IMR-90 (cell line): Measurements from ENCODE around the gene POFUT1. TPM values are rescaled to one million over a fixed set of nuclear protein-coding genes. Genes with fewer than 3 reads are reported as not detected.

Source experiments
- ATAC-seq: fragments of 200-7000 bp; cut with Tn5 transposase; 2 replicates; pipeline ENCODE4 v1.9.1; 2020; ENCODE audit warnings: low read depth, mild to moderate bottlenecking, moderate library complexity
- BruUV-seq: library from RNA; stranded (reverse); fragments of 400-500 nt; replicated peaks from 2 replicates; lab custom pipeline; 2021; lab: Mats Ljungman, UMichigan
- CTCF ChIA-PET: fragments of 300-600 bp; formaldehyde crosslinking; extraction: SDS; loops from one replicate; lab custom pipeline; 2021; ENCODE audit warnings: antibody characterized with exemption; lab: Yijun Ruan, JAX
- POLR2A ChIA-PET: fragments of 300-600 bp; sonication (Branson Sonifier 250); formaldehyde crosslinking; loops from one replicate; lab custom pipeline; 2022; ENCODE audit warnings: antibody characterized with exemption; ENCODE audit not compliant: unreplicated experiment; lab: Charles Lee
- DNase-seq: peaks from one replicate; pipeline ENCODE4 v3.0.0; 2013
- H2AFZ ChIP-seq: replicated peaks from 2 replicates; pipeline ENCODE3; 2013; ENCODE audit warnings: low read length, mild to moderate bottlenecking; ENCODE audit not compliant: poor library complexity
- H2AK5ac ChIP-seq: 2 replicates; pipeline ENCODE4 v1.6.1; 2013; ENCODE audit warnings: low read depth, low read length, inconsistent platforms
- H2AK9ac ChIP-seq: replicated peaks from 2 replicates; pipeline ENCODE3; 2013; ENCODE audit warnings: mild to moderate bottlenecking, low read depth, low read length, moderate library complexity; ENCODE audit not compliant: poor library complexity
- H2BK120ac ChIP-seq: 2 replicates; pipeline ENCODE4 v1.6.1; 2013; ENCODE audit warnings: low read depth, low read length, inconsistent platforms
- H2BK15ac ChIP-seq: 3 replicates; pipeline ENCODE4 v1.6.1; 2013; ENCODE audit warnings: low read depth, low read length, inconsistent platforms
- H2BK20ac ChIP-seq: 2 replicates; pipeline ENCODE4 v1.6.1; 2013; ENCODE audit warnings: low read depth, mild to moderate bottlenecking, inconsistent platforms, low read length, moderate library complexity
- H2BK5ac ChIP-seq: 2 replicates; pipeline ENCODE4 v1.6.1; 2013; ENCODE audit warnings: mild to moderate bottlenecking, low read depth, low read length, inconsistent platforms; ENCODE audit not compliant: poor library complexity, severe bottlenecking
- H3K14ac ChIP-seq: replicated peaks from 2 replicates; pipeline ENCODE4 v1.6.1; 2013; ENCODE audit warnings: low read depth, low read length, inconsistent platforms
- H3K18ac ChIP-seq: 2 replicates; pipeline ENCODE4 v1.6.1; 2013; ENCODE audit warnings: low read depth, low read length, control low read depth
- H3K23ac ChIP-seq: 2 replicates; pipeline ENCODE4 v1.6.1; 2013; ENCODE audit warnings: low read depth, low read length, inconsistent platforms
- H3K27ac ChIP-seq: 2 replicates; pipeline ENCODE4 v1.5.1; 2013; ENCODE audit warnings: mild to moderate bottlenecking, control low read depth, low read length; ENCODE audit not compliant: insufficient read depth
- H3K27me3 ChIP-seq: 2 replicates; pipeline ENCODE4 v1.6.1; 2013; ENCODE audit warnings: low read length; ENCODE audit not compliant: control insufficient read depth, insufficient read depth
- H3K36me3 ChIP-seq: 2 replicates; pipeline ENCODE4 v1.6.1; 2013; ENCODE audit warnings: low read length, mixed read lengths; ENCODE audit not compliant: control insufficient read depth, insufficient read depth
- H3K4ac ChIP-seq: 2 replicates; pipeline ENCODE4 v1.6.1; 2013; ENCODE audit warnings: low read depth, low read length, inconsistent platforms
- H3K4me1 ChIP-seq: 2 replicates; pipeline ENCODE4 v1.6.1; 2013; ENCODE audit warnings: low read length, mixed read lengths; ENCODE audit not compliant: control insufficient read depth, insufficient read depth
- H3K4me2 ChIP-seq: 2 replicates; pipeline ENCODE4 v1.6.1; 2013; ENCODE audit warnings: low read depth, mild to moderate bottlenecking, control low read depth, low read length, moderate library complexity
- H3K4me3 ChIP-seq: 2 replicates; pipeline ENCODE4 v1.5.1; 2013; ENCODE audit warnings: low read depth, mild to moderate bottlenecking, control low read depth, low read length, moderate library complexity; ENCODE audit not compliant: insufficient read depth
- H3K56ac ChIP-seq: 2 replicates; pipeline ENCODE4 v1.6.1; 2013; ENCODE audit warnings: low read length, inconsistent platforms; ENCODE audit not compliant: insufficient read depth; ENCODE audit errors: extremely low read depth
- H3K79me1 ChIP-seq, 2 experiments: 2 replicates each; pipeline ENCODE4 v1.6.1; 2013; ENCODE audit warnings: low read length in 2 of 2, inconsistent platforms in 1 of 2, low read depth in 1 of 2
- H3K9ac ChIP-seq: 2 replicates; pipeline ENCODE4 v1.6.1; 2013; ENCODE audit warnings: low read depth, low read length, control low read depth
- H3K9me1 ChIP-seq: 2 replicates; pipeline ENCODE4 v1.6.1; 2013; ENCODE audit warnings: low read length, inconsistent platforms; ENCODE audit not compliant: insufficient read depth
- H3K9me3 ChIP-seq: 2 replicates; pipeline ENCODE4 v1.6.1; 2013; ENCODE audit warnings: low read length; ENCODE audit not compliant: control insufficient read depth, insufficient read depth
- H4K20me1 ChIP-seq: 2 replicates; pipeline ENCODE4 v1.6.1; 2013; ENCODE audit warnings: low read length, inconsistent platforms; ENCODE audit not compliant: insufficient read depth
- H4K5ac ChIP-seq: 2 replicates; pipeline ENCODE4 v1.6.1; 2013; ENCODE audit warnings: mild to moderate bottlenecking, low read depth, low read length, control low read depth
- H4K8ac ChIP-seq, 2 experiments: 2 replicates each; pipeline ENCODE4 v1.6.1; 2013; ENCODE audit warnings: low read depth in 2 of 2, low read length in 2 of 2, control low read depth in 1 of 2, inconsistent platforms in 1 of 2
- H4K91ac ChIP-seq: 2 replicates; pipeline ENCODE4 v1.6.1; 2013; ENCODE audit warnings: low read depth, low read length, inconsistent platforms; ENCODE audit not compliant: insufficient read depth
- CEBPB ChIP-seq: IDR thresholded peaks from 2 replicates; pipeline ENCODE4 v1.6.1; 2012; ENCODE audit warnings: low read depth, low read length, improper control_type of control experiment
- CHD1 ChIP-seq: IDR thresholded peaks from 2 replicates; pipeline ENCODE4 v1.6.1; 2012; ENCODE audit warnings: low read depth, low read length, improper control_type of control experiment
- CTCF ChIP-seq: conservative IDR thresholded peaks from 2 replicates; pipeline ENCODE4 v1.5.1; 2012; ENCODE audit warnings: mild to moderate bottlenecking, low read depth, low read length, improper control_type of control experiment
- FOS ChIP-seq: fragments of 150-350 bp; IDR thresholded peaks from 2 replicates; pipeline ENCODE4 v1.6.1; 2016; ENCODE audit warnings: low read depth, low read length
- MAZ ChIP-seq: IDR thresholded peaks from 2 replicates; pipeline ENCODE4 v1.6.1; 2012; ENCODE audit warnings: low read depth, mild to moderate bottlenecking, low read length, improper control_type of control experiment, moderate library complexity, borderline replicate concordance
- NFE2L2 ChIP-seq: fragments of 150-350 bp; IDR thresholded peaks from 2 replicates; pipeline ENCODE4 v1.6.1; 2016; ENCODE audit warnings: low read depth, mild to moderate bottlenecking, low read length
- POLR2A ChIP-seq: IDR thresholded peaks from 2 replicates; pipeline ENCODE4 v1.6.1; 2012; ENCODE audit warnings: mild to moderate bottlenecking, low read depth, low read length
- RAD21 ChIP-seq: IDR thresholded peaks from 2 replicates; pipeline ENCODE4 v1.6.1; 2012; ENCODE audit warnings: low read length, improper control_type of control experiment
- RCOR1 ChIP-seq: IDR thresholded peaks from 2 replicates; pipeline ENCODE4 v1.6.1; 2012; ENCODE audit warnings: mild to moderate bottlenecking, low read length, improper control_type of control experiment; ENCODE audit not compliant: insufficient replicate concordance
- RFX5 ChIP-seq: IDR thresholded peaks from 2 replicates; pipeline ENCODE4 v1.8.0; 2012; ENCODE audit warnings: low read depth, mild to moderate bottlenecking, low read length, moderate library complexity
- SMC3 ChIP-seq: fragments of 150-350 bp; IDR thresholded peaks from 2 replicates; pipeline ENCODE4 v1.6.1; 2016; ENCODE audit warnings: low read depth, mild to moderate bottlenecking, antibody characterized with exemption, low read length, moderate library complexity
- USF2 ChIP-seq: fragments of 150-350 bp; IDR thresholded peaks from 2 replicates; pipeline ENCODE4 v1.6.1; 2017; ENCODE audit warnings: mild to moderate bottlenecking, antibody characterized with exemption, low read length, low read depth
- WGBS, 2 experiments: methylation state at CpG; one replicate each; pipeline versions ENCODE4 v1.1.5 to v1.1.7; 2013; ENCODE audit warnings: missing lambda C conversion rate in 2 of 2; ENCODE audit not compliant: insufficient read length in 1 of 2; ENCODE audit errors: extremely low coverage in 2 of 2; 5-methylcytosine and 5-hydroxymethylcytosine counted together
- dilution Hi-C: fragments of 300-500 bp; cut with HindIII; formaldehyde crosslinking; loops from one replicate; pipeline ENCODE4 v1.14.3; 2018; ENCODE audit warnings: low sequenced_read_pairs; ENCODE audit not compliant: unreplicated experiment
- in situ Hi-C: fragments of 300-500 bp; cut with MboI; formaldehyde crosslinking; loops from 3 replicates; pipeline ENCODE4 v1.14.3; 2019; ENCODE audit warnings: low sequenced_read_pairs, inconsistent platforms, mixed read lengths
- intact Hi-C: fragments of 100-400 bp; cut with micrococcal nuclease; formaldehyde crosslinking; loops from 2 replicates; pipeline ENCODE4 v1.10.0; 2022
- polyA plus RNA-seq, 3 experiments: library from polyadenylated mRNA; depleted of rRNA; stranded (reverse); fragments of >200 nt; gene quantifications; 2 replicates each; pipeline ENCODE4 v1.2.3, GENCODE V29; 2012; ENCODE audit warnings: low replicate concordance in 1 of 3
- total RNA-seq: library from RNA; depleted of rRNA; stranded (reverse); fragments of >200 nt; gene quantifications from 2 replicates; pipeline ENCODE4 v1.2.3, GENCODE V29; 2012

The POFUT1 gene
- total and polyA plus RNA-seq, 2 of the 4 experiments (the other 2 are of a cell fraction), result 25.5 to 41.1 TPM

GRCh38 chr20:32249030-32249738 is 41.5 kb downstream of the POFUT1 start:
- Histone ChIP-seq H3K36me3 (no peaks in the 10 kb centered on the region), H3K4ac (no peak overlapping the region), H3K4me1 (peaks cover 3% of the 10 kb centered on the region; the same call in 1 of the 2 replicates), H3K79me1 (no peaks in the 10 kb centered on the region), H2AK5ac (no peak overlapping the region), H3K23ac (no peak overlapping the region), H3K27me3 (peaks cover 3% of the 10 kb centered on the region; the same call in 1 of the 2 replicates), H4K91ac (no peak overlapping the region), H4K8ac (no peak overlapping the region), H3K4me3 (no peak overlapping the region), H2AK9ac (no peak overlapping the region), H3K9me1 (no peaks in the 10 kb centered on the region; the same call in 1 of the 2 replicates), H2BK20ac (no peak overlapping the region), H3K9me3 (peaks cover 3% of the 10 kb centered on the region; the same call in 1 of the 2 replicates), H3K56ac (no peak overlapping the region), H2AFZ (no peak overlapping the region), H3K27ac (no peak overlapping the region), H2BK15ac (no peak overlapping the region), H4K5ac (no peak overlapping the region), H2BK5ac (no peak overlapping the region), H3K18ac (no peak overlapping the region), H4K20me1 (no peaks in the 10 kb centered on the region), H3K9ac (no peak overlapping the region), H2BK120ac (no peak overlapping the region), H3K14ac (no peak overlapping the region), H3K4me2 (no peak overlapping the region)
- POLR2A ChIA-PET, result no interaction called here
- in situ Hi-C loops, result no loop called here
- dilution Hi-C loops, result no loop called here
- BruUV-seq, result no TSS peak
- CTCF ChIA-PET, result no interaction called here
- WGBS, 2 experiments, result 80% methylated on average over 2 of the region's 9 CpGs; no CpG with 5 or more reads in 1 of the 2 experiments
- DNase-seq (no peak), ATAC-seq (no peak)
- no peak for TF ChIP-seq FOS
- TF ChIP-seq CTCF, result no peak
- no peak for TF ChIP-seq CEBPB
- no peak for TF ChIP-seq USF2
- TF ChIP-seq RCOR1, result no peak
- TF ChIP-seq POLR2A, result no peak
- TF ChIP-seq MAZ, result no peak
- no peak for TF ChIP-seq CHD1
- no peak for TF ChIP-seq RAD21
- no peak for TF ChIP-seq SMC3
- TF ChIP-seq RFX5, result no peak
- no peak for TF ChIP-seq NFE2L2
- intact Hi-C loops, result no loop called here
